Fibroblast of lung (primary cell): ENCODE data around the gene VWF. TPM values are rescaled to one million over a fixed set of nuclear protein-coding genes. Genes with fewer than 3 reads are reported as not detected.

Experiments
- DNase-seq, 2 donors: peaks; one replicate each; pipeline versions ENCODE4 v3.0.0 to v3.0.0-alpha.2; 2010; ENCODE audit warnings: low read depth in 2 of 2
- H2AFZ ChIP-seq: 2 replicates; pipeline ENCODE4 v1.5.1; 2012; ENCODE audit warnings: low read length, control low read depth, inconsistent platforms
- H3K27ac ChIP-seq: 2 replicates; pipeline ENCODE4 v1.5.1; 2011; ENCODE audit warnings: low read length, control low read depth; ENCODE audit not compliant: insufficient read depth
- H3K27me3 ChIP-seq: 2 replicates; pipeline ENCODE4 v1.5.1; 2011; ENCODE audit warnings: mild to moderate bottlenecking, low read length; ENCODE audit not compliant: control insufficient read depth, insufficient read depth
- H3K36me3 ChIP-seq: 2 replicates; pipeline ENCODE4 v1.5.1; 2011; ENCODE audit warnings: low read length; ENCODE audit not compliant: control insufficient read depth, insufficient read depth
- H3K4me1 ChIP-seq: 2 replicates; pipeline ENCODE4 v1.5.1; 2011; ENCODE audit warnings: low read length; ENCODE audit not compliant: control insufficient read depth, insufficient read depth; ENCODE audit errors: extremely low read depth
- H3K4me2 ChIP-seq: 2 replicates; pipeline ENCODE4 v1.5.1; 2011; ENCODE audit warnings: low read length, control low read depth; ENCODE audit not compliant: insufficient read depth; ENCODE audit errors: extremely low read depth
- H3K4me3 ChIP-seq, 4 experiments: fragments of 200-600 bp in 1 of 4; sonication (generic) in 1 of 4; replicated peaks in 1 of 4; 2 replicates each; pipeline ENCODE4 v1.5.1; 2011 to 2016; ENCODE audit warnings: low read length in 4 of 4, low read depth in 3 of 4, mild to moderate bottlenecking in 3 of 4, control low read depth in 2 of 4, inconsistent platforms in 1 of 4, mixed read lengths in 1 of 4; ENCODE audit not compliant: insufficient read depth in 1 of 4; ENCODE audit errors: control extremely low read depth in 1 of 4
- H3K79me2 ChIP-seq: 2 replicates; pipeline ENCODE4 v1.5.1; 2012; ENCODE audit warnings: mild to moderate bottlenecking, low read length, inconsistent platforms; ENCODE audit not compliant: control insufficient read depth, insufficient read depth
- H3K9ac ChIP-seq: 2 replicates; pipeline ENCODE4 v1.5.1; 2011; ENCODE audit warnings: mild to moderate bottlenecking, low read length, control low read depth; ENCODE audit not compliant: insufficient read depth
- H3K9me3 ChIP-seq: 2 replicates; pipeline ENCODE4 v1.5.1; 2012; ENCODE audit warnings: low read depth, low read length; ENCODE audit not compliant: control insufficient read depth, insufficient read depth
- H4K20me1 ChIP-seq: 2 replicates; pipeline ENCODE4 v1.5.1; 2011; ENCODE audit warnings: low read length; ENCODE audit not compliant: control insufficient read depth, insufficient read depth; ENCODE audit errors: extremely low read depth
- CTCF ChIP-seq, 2 donors: IDR thresholded peaks in 1 of 2; conservative IDR thresholded peaks in 1 of 2; 1 replicate in 1 of 2; 2 replicates in 1 of 2; pipeline ENCODE4 v1.5.1; 2011 to 2012; ENCODE audit warnings: low read length in 2 of 2, control low read depth in 1 of 2, inconsistent platforms in 1 of 2, low read depth in 1 of 2, mild to moderate bottlenecking in 1 of 2
- EZH2 ChIP-seq: IDR thresholded peaks from 2 replicates; pipeline ENCODE4 v1.5.1; 2012; ENCODE audit warnings: low read length, control low read depth, mild to moderate bottlenecking; ENCODE audit errors: missing control alignments
- polyA plus RNA-seq, 2 donors: library from polyadenylated mRNA; depleted of rRNA in 1 of 2; stranded (reverse) in 1 of 2; unstranded in 1 of 2; fragments of >200 nt; gene quantifications; 2 replicates each; pipeline ENCODE4 v1.2.1, GENCODE V29; 2011 to 2012; ENCODE audit warnings: missing spikeins in 1 of 2
- total RNA-seq: library from RNA; depleted of rRNA; stranded (reverse); fragments of >200 nt; gene quantifications from 2 replicates; pipeline ENCODE4 v1.2.1, GENCODE V29; 2014

The VWF gene
- total and polyA plus RNA-seq, 2 donors (not counting 1 experiment from before 2014, with no cell fraction given), result 0.15 to 1.7 TPM

- no peaks in the 10 kb centered on the region for H3K36me3 ChIP-seq
- H2AFZ ChIP-seq, result no peak overlapping the region
- no peaks in the 10 kb centered on the region for H4K20me1 ChIP-seq
- H3K4me2 ChIP-seq, result no peak overlapping the region
- H3K9me3 ChIP-seq, result no peaks in the 10 kb centered on the region
- no peak overlapping the region for H3K9ac ChIP-seq
- no peaks in the 10 kb centered on the region for H3K79me2 ChIP-seq
- H3K27me3 ChIP-seq, result no peaks in the 10 kb centered on the region
- DNase-seq, result no peak
- TF ChIP-seq CTCF (conservative IDR thresholded peaks at IDR 0.05 in 1 of 2, IDR thresholded peaks at IDR 0.05 in 1 of 2; ENCODE audit: low read depth in 1 of 2, low read length in 2 of 2) (no peak), EZH2 (no peak)
- no peak overlapping the region for H3K4me3 ChIP-seq
- H3K27ac ChIP-seq, result no peak overlapping the region
- peaks cover 7% of the 10 kb centered on the region for H3K4me1 ChIP-seq
These were observed 25.2 kb downstream of the VWF start for GRCh38 chr12:6099316-6099715.

GRCh38 chr12:6097411-6097810, 27.1 kb downstream of the VWF start:
- no peak overlapping the region for H2AFZ ChIP-seq
- H4K20me1 ChIP-seq, result no peaks in the 10 kb centered on the region
- peak overlapping the region; percentile 5 for H3K4me2 ChIP-seq
- no peak overlapping the region for H3K4me3 ChIP-seq
- H3K36me3 ChIP-seq, result no peaks in the 10 kb centered on the region
- DNase-seq, result peak in 1 of 2 donors; percentile 78
- peaks cover 21% of the 10 kb centered on the region for H3K4me1 ChIP-seq
- H3K9ac ChIP-seq, result no peak overlapping the region
- no peaks in the 10 kb centered on the region for H3K79me2 ChIP-seq
- H3K27me3 ChIP-seq, result no peaks in the 10 kb centered on the region
- H3K27ac ChIP-seq, result no peak overlapping the region
- TF ChIP-seq EZH2, result no peak
- no peak for TF ChIP-seq CTCF (conservative IDR thresholded peaks at IDR 0.05 in 1 of 2, IDR thresholded peaks at IDR 0.05 in 1 of 2; ENCODE audit: low read depth in 1 of 2, low read length in 2 of 2)
- no peaks in the 10 kb centered on the region for H3K9me3 ChIP-seq

- H3K27ac ChIP-seq, result no peak overlapping the region
- no peak overlapping the region for H3K4me3 ChIP-seq
- no peak overlapping the region for H3K9ac ChIP-seq
- no peak overlapping the region for H2AFZ ChIP-seq
- H3K4me2 ChIP-seq, result no peak overlapping the region
- no peaks in the 10 kb centered on the region for H3K79me2 ChIP-seq
- H3K27me3 ChIP-seq, result no peaks in the 10 kb centered on the region
- no peaks in the 10 kb centered on the region for H3K9me3 ChIP-seq
- H4K20me1 ChIP-seq, result no peaks in the 10 kb centered on the region
- peaks cover 23% of the 10 kb centered on the region for H3K4me1 ChIP-seq
- DNase-seq, result no peak
- no peak for TF ChIP-seq EZH2
- TF ChIP-seq CTCF (conservative IDR thresholded peaks at IDR 0.05 in 1 of 2, IDR thresholded peaks at IDR 0.05 in 1 of 2; ENCODE audit: low read depth in 1 of 2, low read length in 2 of 2), result no peak
- no peaks in the 10 kb centered on the region for H3K36me3 ChIP-seq
These were observed 27.9 kb downstream of the VWF start for GRCh38 chr12:6096527-6096926.
